Islet of Langerhans (tissue), 1 donor: Measurements from ENCODE around the gene INPP5J.
"Not testable (repeated sequence)": the region's sequence is repeated elsewhere in the genome, so short reads cannot be mapped to it uniquely, and the experiment has no call there.

Experiments
- FAIRE-seq: peaks from one replicate; lab custom pipeline; 2011; peaks lifted over from hg19 to GRCh38; lab: Jason Lieb, UNC

INPP5J gene

GRCh38 chr22:31087744-31088215, 35.0 kb upstream of the INPP5J start:
- no peak for FAIRE-seq

- FAIRE-seq, result no peak
These were observed 34.4 kb upstream of the INPP5J start for GRCh38 chr22:31088233-31088986.

GRCh38 chr22:31089160-31090100, 33.3 kb upstream of the INPP5J start:
- no peak for FAIRE-seq

GRCh38 chr22:31090217-31091085, 32.3 kb upstream of the INPP5J start:
- FAIRE-seq, result no peak

GRCh38 chr22:31091106-31091975, 31.4 kb upstream of the INPP5J start:
- no peak for FAIRE-seq

- FAIRE-seq, result no peak
These were observed 30.6 kb upstream of the INPP5J start for GRCh38 chr22:31092161-31092560.

- no peak for FAIRE-seq
These were observed 29.5 kb upstream of the INPP5J start for GRCh38 chr22:31093086-31093850.

- FAIRE-seq, result no peak
These were observed 28.7 kb upstream of the INPP5J start for GRCh38 chr22:31094021-31094551.

- no peak for FAIRE-seq
These were observed 28.0 kb upstream of the INPP5J start for GRCh38 chr22:31094741-31095140.

GRCh38 chr22:31095637-31096249, 27.0 kb upstream of the INPP5J start:
- FAIRE-seq, result no peak

GRCh38 chr22:31096657-31097279, 26.0 kb upstream of the INPP5J start:
- FAIRE-seq, result no peak

GRCh38 chr22:31097539-31097938, 25.2 kb upstream of the INPP5J start:
- FAIRE-seq, result not testable (repeated sequence)

- no peak for FAIRE-seq
These were observed 24.7 kb upstream of the INPP5J start for GRCh38 chr22:31097941-31098631.

GRCh38 chr22:31098632-31099110, 24.1 kb upstream of the INPP5J start:
- FAIRE-seq, result no peak

GRCh38 chr22:31099386-31099785, 23.4 kb upstream of the INPP5J start:
- FAIRE-seq, result no peak

- no peak for FAIRE-seq
These were observed 22.7 kb upstream of the INPP5J start for GRCh38 chr22:31099841-31100761.
